Mammary epithelial cell (primary cell): ENCODE data around the gene CCDC3.

Experiments
- EZH2 ChIP-seq: IDR thresholded peaks from 2 replicates; pipeline ENCODE4 v1.6.1; 2012; ENCODE audit warnings: low read length, inconsistent platforms, borderline replicate concordance
- TF ChIP-seq, protein P1 (sequence below), 2 donors: IDR thresholded peaks in 1 of 2; conservative IDR thresholded peaks in 1 of 2; 2 replicates each; pipeline ENCODE4 v1.5.1; 2011 to 2012; ENCODE audit warnings: inconsistent platforms in 2 of 2, low read length in 2 of 2, mild to moderate bottlenecking in 2 of 2, control low read depth in 1 of 2, low read depth in 1 of 2; ENCODE audit not compliant: insufficient read depth in 1 of 2; ENCODE audit errors: extremely low read depth in 1 of 2

DNA sequence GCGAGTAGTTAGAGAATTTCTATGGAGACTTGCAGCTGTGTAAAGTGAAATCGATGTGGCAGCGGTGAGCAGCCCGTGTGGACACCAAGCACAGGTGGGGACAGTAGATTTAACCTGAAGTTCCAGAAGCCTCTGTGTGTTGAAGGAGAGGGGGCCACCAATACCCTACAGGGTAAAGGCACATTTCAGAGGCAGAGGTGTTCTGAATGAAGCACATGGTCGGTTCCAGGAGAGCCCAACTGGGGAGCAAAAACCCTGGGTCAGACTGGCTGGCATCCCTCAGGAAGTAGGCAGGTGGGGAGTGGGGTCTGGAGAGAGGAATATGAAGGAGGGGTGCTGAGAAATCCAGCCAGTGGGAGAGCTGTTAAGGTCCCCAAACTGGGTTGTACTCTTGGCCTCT, 76.6 kb downstream of the CCDC3 start:
- TF ChIP-seq, protein P1, sequence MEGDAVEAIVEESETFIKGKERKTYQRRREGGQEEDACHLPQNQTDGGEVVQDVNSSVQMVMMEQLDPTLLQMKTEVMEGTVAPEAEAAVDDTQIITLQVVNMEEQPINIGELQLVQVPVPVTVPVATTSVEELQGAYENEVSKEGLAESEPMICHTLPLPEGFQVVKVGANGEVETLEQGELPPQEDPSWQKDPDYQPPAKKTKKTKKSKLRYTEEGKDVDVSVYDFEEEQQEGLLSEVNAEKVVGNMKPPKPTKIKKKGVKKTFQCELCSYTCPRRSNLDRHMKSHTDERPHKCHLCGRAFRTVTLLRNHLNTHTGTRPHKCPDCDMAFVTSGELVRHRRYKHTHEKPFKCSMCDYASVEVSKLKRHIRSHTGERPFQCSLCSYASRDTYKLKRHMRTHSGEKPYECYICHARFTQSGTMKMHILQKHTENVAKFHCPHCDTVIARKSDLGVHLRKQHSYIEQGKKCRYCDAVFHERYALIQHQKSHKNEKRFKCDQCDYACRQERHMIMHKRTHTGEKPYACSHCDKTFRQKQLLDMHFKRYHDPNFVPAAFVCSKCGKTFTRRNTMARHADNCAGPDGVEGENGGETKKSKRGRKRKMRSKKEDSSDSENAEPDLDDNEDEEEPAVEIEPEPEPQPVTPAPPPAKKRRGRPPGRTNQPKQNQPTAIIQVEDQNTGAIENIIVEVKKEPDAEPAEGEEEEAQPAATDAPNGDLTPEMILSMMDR (conservative IDR thresholded peaks at IDR 0.05 in 1 of 2, IDR thresholded peaks at IDR 0.05 in 1 of 2; ENCODE audit: extremely low read depth in 1 of 2, insufficient read depth in 1 of 2, low read depth in 1 of 2, low read length in 2 of 2), result no peak
- TF ChIP-seq EZH2, result no peak
